ENCODE data around the gene TIMM44.

DNA sequence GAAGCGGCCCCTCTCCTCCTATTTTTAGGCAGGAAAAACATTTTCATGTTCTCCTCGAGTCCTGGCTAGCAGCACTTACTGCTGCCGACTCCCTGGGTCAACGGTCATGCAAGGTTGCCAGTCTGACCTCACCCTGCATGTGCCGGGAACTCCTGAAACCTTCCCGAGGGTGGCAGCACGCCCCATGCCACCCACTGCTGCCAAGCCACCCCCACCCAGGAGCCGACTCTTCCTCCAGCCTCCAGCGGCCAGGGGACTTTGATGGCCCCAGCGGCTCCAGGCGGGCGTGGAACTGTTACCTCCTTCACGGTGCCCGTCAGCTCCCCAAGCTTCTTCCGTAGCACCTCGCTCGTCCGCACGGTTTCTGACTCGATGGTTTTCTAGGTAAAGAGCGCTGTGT lies 8.7 kb downstream of the TIMM44 start:
- TF ChIP-seq POLR2AphosphoS5 (IDR thresholded peaks at IDR 0.05) (no peak), POLR2A (IDR thresholded peaks at IDR 0.05; ENCODE audit: low read depth) (no peak)
- TF ChIP-seq, protein P1, sequence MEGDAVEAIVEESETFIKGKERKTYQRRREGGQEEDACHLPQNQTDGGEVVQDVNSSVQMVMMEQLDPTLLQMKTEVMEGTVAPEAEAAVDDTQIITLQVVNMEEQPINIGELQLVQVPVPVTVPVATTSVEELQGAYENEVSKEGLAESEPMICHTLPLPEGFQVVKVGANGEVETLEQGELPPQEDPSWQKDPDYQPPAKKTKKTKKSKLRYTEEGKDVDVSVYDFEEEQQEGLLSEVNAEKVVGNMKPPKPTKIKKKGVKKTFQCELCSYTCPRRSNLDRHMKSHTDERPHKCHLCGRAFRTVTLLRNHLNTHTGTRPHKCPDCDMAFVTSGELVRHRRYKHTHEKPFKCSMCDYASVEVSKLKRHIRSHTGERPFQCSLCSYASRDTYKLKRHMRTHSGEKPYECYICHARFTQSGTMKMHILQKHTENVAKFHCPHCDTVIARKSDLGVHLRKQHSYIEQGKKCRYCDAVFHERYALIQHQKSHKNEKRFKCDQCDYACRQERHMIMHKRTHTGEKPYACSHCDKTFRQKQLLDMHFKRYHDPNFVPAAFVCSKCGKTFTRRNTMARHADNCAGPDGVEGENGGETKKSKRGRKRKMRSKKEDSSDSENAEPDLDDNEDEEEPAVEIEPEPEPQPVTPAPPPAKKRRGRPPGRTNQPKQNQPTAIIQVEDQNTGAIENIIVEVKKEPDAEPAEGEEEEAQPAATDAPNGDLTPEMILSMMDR (IDR thresholded peaks at IDR 0.05): no peak

Data from esophagus muscularis mucosa (tissue), 3 donors.